Spleen (tissue), 7 donors: ENCODE data around the gene JSRP1.
A peak's percentile ranks its signal among the peaks of the same experiment; 100 is the strongest.

Experiments
- CTCF ChIP-seq, 11 experiments: fragments of 200-600 bp in 7 of 11; fragments of 450-650 bp in 4 of 11; sonication (generic) in 4 of 11; IDR thresholded peaks in 8 of 11; conservative IDR thresholded peaks in 3 of 11; 1 replicate in 7 of 11; 2 replicates in 4 of 11; pipeline versions ENCODE4 v1.4.0 to v1.8.0; 2016 to 2021; ENCODE audit warnings: antibody characterized with exemption in 11 of 11, inconsistent platforms in 4 of 11, mild to moderate bottlenecking in 1 of 11
- POLR2A ChIP-seq, 3 donors: fragments of 450-650 bp; IDR thresholded peaks; one replicate each; pipeline ENCODE4 v1.5.1; 2017; ENCODE audit warnings: antibody characterized with exemption in 3 of 3, mild to moderate bottlenecking in 1 of 3
- donor health status: DM: no; HTN: no; CAD: no; lungs with moderate emphysema.
- donor health status: DM: no; HTN: no; CAD: no.
- donor health status: DM: no; HTN: no; CAD: no.

GRCh38 chr19:2261438-2262172 is 5.4 kb upstream of the JSRP1 start:
- TF ChIP-seq CTCF (IDR thresholded peaks at IDR 0.05 in 8 of 11, conservative IDR thresholded peaks at IDR 0.05 in 3 of 11) (peak in 10 of 11 experiments; percentile 21 to 74 (median 60)), POLR2A (IDR thresholded peaks at IDR 0.05) (no peak)
